Measurements from ENCODE around the gene ANKFN1. TPM values are rescaled to one million over a fixed set of nuclear protein-coding genes. Genes with fewer than 3 reads are reported as not detected.

Gene ANKFN1
- polyA plus RNA-seq, 3 donors from 2014 or later = not detected

- no peak overlapping the region for H3K4me3 Mint-ChIP-seq
- H3K36me3 Mint-ChIP-seq = no peaks in the 10 kb centered on the region
- H3K4me1 Mint-ChIP-seq = peaks cover 12 to 18% of the 10 kb centered on the region in 2 donors
- no peak overlapping the region for H3K27ac Mint-ChIP-seq
- no peak for DNase-seq
- H3K27me3 Mint-ChIP-seq (ENCODE audit: low read depth in 3 of 3) = no peaks in the 10 kb centered on the region
- H3K9me3 Mint-ChIP-seq = peaks cover 0 to 3% (median 0%) of the 10 kb centered on the region in 6 donors
Observed at GRCh38 chr17:56292010-56292409, 138.7 kb downstream of the ANKFN1 start.

- no peak overlapping the region for H3K27ac Mint-ChIP-seq
- no peaks in the 10 kb centered on the region for H3K27me3 Mint-ChIP-seq (ENCODE audit: low read depth in 3 of 3)
- no peak for DNase-seq
- H3K9me3 Mint-ChIP-seq = peaks cover 0 to 3% (median 0%) of the 10 kb centered on the region in 6 donors
- no peaks in the 10 kb centered on the region for H3K36me3 Mint-ChIP-seq
- no peak overlapping the region for H3K4me3 Mint-ChIP-seq
- H3K4me1 Mint-ChIP-seq = peaks cover 15 to 24% of the 10 kb centered on the region in 2 donors
Observed at GRCh38 chr17:56292578-56292977, 139.3 kb downstream of the ANKFN1 start.

GRCh38 chr17:56297184-56297583 is 143.9 kb downstream of the ANKFN1 start:
- H3K27ac Mint-ChIP-seq = no peak overlapping the region
- no peaks in the 10 kb centered on the region for H3K36me3 Mint-ChIP-seq
- DNase-seq = peak in 1 of 3 donors; percentile 9
- H3K9me3 Mint-ChIP-seq = peaks cover 0 to 3% (median 0%) of the 10 kb centered on the region in 6 donors
- peaks cover 7 to 14% of the 10 kb centered on the region in 2 donors for H3K4me1 Mint-ChIP-seq
- H3K4me3 Mint-ChIP-seq = peak overlapping the region; percentile 3 to 62 (median 14)
- H3K27me3 Mint-ChIP-seq (ENCODE audit: low read depth in 3 of 3) = peaks cover 2 to 5% (median 4%) of the 10 kb centered on the region in 3 donors

GRCh38 chr17:56298846-56299245 is 145.6 kb downstream of the ANKFN1 start:
- Mint-ChIP-seq H3K9me3 (peaks cover 0 to 3% (median 0%) of the 10 kb centered on the region in 6 donors), H3K36me3 (no peaks in the 10 kb centered on the region), H3K27ac (no peak overlapping the region), H3K4me1 (peaks cover 7 to 14% of the 10 kb centered on the region in 2 donors), H3K4me3 (no peak overlapping the region), H3K27me3 (ENCODE audit: low read depth in 3 of 3) (peaks cover 2 to 5% (median 4%) of the 10 kb centered on the region in 3 donors)
- no peak for DNase-seq

GRCh38 chr17:56300144-56300543 is 146.9 kb downstream of the ANKFN1 start:
- Mint-ChIP-seq H3K27me3 (ENCODE audit: low read depth in 3 of 3) (peaks cover 2 to 5% (median 4%) of the 10 kb centered on the region in 3 donors), H3K9me3 (peaks cover 0 to 3% (median 0%) of the 10 kb centered on the region in 6 donors), H3K4me3 (no peak overlapping the region), H3K27ac (no peak overlapping the region), H3K36me3 (no peaks in the 10 kb centered on the region), H3K4me1 (peaks cover 7 to 14% of the 10 kb centered on the region in 2 donors)
- DNase-seq = no peak

GRCh38 chr17:56305007-56305406 is 151.7 kb downstream of the ANKFN1 start:
- H3K4me3 Mint-ChIP-seq = no peak overlapping the region
- peaks cover 0 to 3% (median 0%) of the 10 kb centered on the region in 6 donors for H3K9me3 Mint-ChIP-seq
- H3K27me3 Mint-ChIP-seq (ENCODE audit: low read depth in 3 of 3) = peaks cover 2 to 7% (median 2%) of the 10 kb centered on the region in 3 donors
- H3K4me1 Mint-ChIP-seq = no peaks in the 10 kb centered on the region
- no peaks in the 10 kb centered on the region for H3K36me3 Mint-ChIP-seq
- DNase-seq = no peak
- H3K27ac Mint-ChIP-seq = no peak overlapping the region

GRCh38 chr17:56309897-56310296 is 156.6 kb downstream of the ANKFN1 start:
- Mint-ChIP-seq H3K36me3 (no peaks in the 10 kb centered on the region), H3K27ac (no peak overlapping the region), H3K4me3 (no peak overlapping the region), H3K27me3 (ENCODE audit: low read depth in 3 of 3) (peaks cover 0 to 2% (median 2%) of the 10 kb centered on the region in 3 donors), H3K4me1 (no peaks in the 10 kb centered on the region), H3K9me3 (no peaks in the 10 kb centered on the region)
- DNase-seq = no peak

- no peak for DNase-seq
- H3K27me3 Mint-ChIP-seq (ENCODE audit: low read depth in 3 of 3) = peaks cover 0 to 2% (median 2%) of the 10 kb centered on the region in 3 donors
- H3K36me3 Mint-ChIP-seq = no peaks in the 10 kb centered on the region
- H3K4me1 Mint-ChIP-seq = no peaks in the 10 kb centered on the region
- H3K27ac Mint-ChIP-seq = no peak overlapping the region
- H3K9me3 Mint-ChIP-seq = no peaks in the 10 kb centered on the region
- no peak overlapping the region for H3K4me3 Mint-ChIP-seq
Observed at GRCh38 chr17:56310782-56311181, 157.5 kb downstream of the ANKFN1 start.

- Mint-ChIP-seq H3K36me3 (no peaks in the 10 kb centered on the region), H3K27me3 (ENCODE audit: low read depth in 3 of 3) (peaks cover 0 to 4% (median 2%) of the 10 kb centered on the region in 3 donors), H3K27ac (no peak overlapping the region), H3K4me1 (no peaks in the 10 kb centered on the region), H3K9me3 (no peaks in the 10 kb centered on the region), H3K4me3 (no peak overlapping the region)
- DNase-seq = no peak
Observed at GRCh38 chr17:56313201-56313600, 159.9 kb downstream of the ANKFN1 start.

GRCh38 chr17:56314026-56314425 is 160.8 kb downstream of the ANKFN1 start:
- H3K27me3 Mint-ChIP-seq (ENCODE audit: low read depth in 3 of 3) = peaks cover 0 to 4% (median 2%) of the 10 kb centered on the region in 3 donors
- H3K4me3 Mint-ChIP-seq = no peak overlapping the region
- no peaks in the 10 kb centered on the region for H3K36me3 Mint-ChIP-seq
- H3K27ac Mint-ChIP-seq = no peak overlapping the region
- no peaks in the 10 kb centered on the region for H3K9me3 Mint-ChIP-seq
- no peaks in the 10 kb centered on the region for H3K4me1 Mint-ChIP-seq
- no peak for DNase-seq

- Mint-ChIP-seq H3K27ac (no peak overlapping the region), H3K4me3 (no peak overlapping the region), H3K9me3 (no peaks in the 10 kb centered on the region), H3K36me3 (no peaks in the 10 kb centered on the region), H3K4me1 (no peaks in the 10 kb centered on the region), H3K27me3 (ENCODE audit: low read depth in 3 of 3) (peaks cover 0 to 4% (median 2%) of the 10 kb centered on the region in 3 donors)
- no peak for DNase-seq
Observed at GRCh38 chr17:56314984-56315602, 161.8 kb downstream of the ANKFN1 start.

GRCh38 chr17:56316604-56317003 is 163.3 kb downstream of the ANKFN1 start:
- Mint-ChIP-seq H3K4me1 (no peaks in the 10 kb centered on the region), H3K9me3 (no peaks in the 10 kb centered on the region), H3K27me3 (ENCODE audit: low read depth in 3 of 3) (peaks cover 1 to 6% (median 2%) of the 10 kb centered on the region in 3 donors), H3K36me3 (no peaks in the 10 kb centered on the region), H3K4me3 (no peak overlapping the region), H3K27ac (no peak overlapping the region)
- no peak for DNase-seq

GRCh38 chr17:56317351-56318208 is 164.3 kb downstream of the ANKFN1 start:
- no peak for DNase-seq
- H3K9me3 Mint-ChIP-seq = no peaks in the 10 kb centered on the region
- peaks cover 4 to 6% (median 4%) of the 10 kb centered on the region in 3 donors for H3K27me3 Mint-ChIP-seq (ENCODE audit: low read depth in 3 of 3)
- no peaks in the 10 kb centered on the region for H3K4me1 Mint-ChIP-seq
- no peak overlapping the region for H3K4me3 Mint-ChIP-seq
- no peak overlapping the region for H3K27ac Mint-ChIP-seq
- H3K36me3 Mint-ChIP-seq = no peaks in the 10 kb centered on the region

GRCh38 chr17:56319531-56319930 is 166.3 kb downstream of the ANKFN1 start:
- H3K4me1 Mint-ChIP-seq = no peaks in the 10 kb centered on the region
- peaks cover 4 to 6% (median 4%) of the 10 kb centered on the region in 3 donors for H3K27me3 Mint-ChIP-seq (ENCODE audit: low read depth in 3 of 3)
- H3K4me3 Mint-ChIP-seq = no peak overlapping the region
- no peaks in the 10 kb centered on the region for H3K36me3 Mint-ChIP-seq
- no peaks in the 10 kb centered on the region for H3K9me3 Mint-ChIP-seq
- H3K27ac Mint-ChIP-seq = no peak overlapping the region
- no peak for DNase-seq
